Caki2 (cell line): ENCODE data around the gene ORM2. TPM values are rescaled to one million over a fixed set of nuclear protein-coding genes. Genes with fewer than 3 reads are reported as not detected.

Source experiments
- DNase-seq: peaks from one replicate; pipeline ENCODE4 v3.0.0-alpha.2; 2015; ENCODE audit warnings: low read depth
- in situ Hi-C: cut with HindIII; loops from 2 replicates; pipeline ENCODE4 v1.10.0; 2016; ENCODE audit warnings: low sequenced_read_pairs, low pct_unique_long_range_greater_than_20kb, mixed read lengths
- total RNA-seq: library from RNA; depleted of rRNA; stranded (reverse); fragments of >200 nt; shearing (Covaris generic); gene quantifications from 2 replicates; pipeline ENCODE4 v1.2.3, GENCODE V29; 2014; ENCODE audit warnings: low replicate concordance; rRNA removed

ORM2 gene
- total RNA-seq, 1 experiment from 2014 or later, result not detected

DNA sequence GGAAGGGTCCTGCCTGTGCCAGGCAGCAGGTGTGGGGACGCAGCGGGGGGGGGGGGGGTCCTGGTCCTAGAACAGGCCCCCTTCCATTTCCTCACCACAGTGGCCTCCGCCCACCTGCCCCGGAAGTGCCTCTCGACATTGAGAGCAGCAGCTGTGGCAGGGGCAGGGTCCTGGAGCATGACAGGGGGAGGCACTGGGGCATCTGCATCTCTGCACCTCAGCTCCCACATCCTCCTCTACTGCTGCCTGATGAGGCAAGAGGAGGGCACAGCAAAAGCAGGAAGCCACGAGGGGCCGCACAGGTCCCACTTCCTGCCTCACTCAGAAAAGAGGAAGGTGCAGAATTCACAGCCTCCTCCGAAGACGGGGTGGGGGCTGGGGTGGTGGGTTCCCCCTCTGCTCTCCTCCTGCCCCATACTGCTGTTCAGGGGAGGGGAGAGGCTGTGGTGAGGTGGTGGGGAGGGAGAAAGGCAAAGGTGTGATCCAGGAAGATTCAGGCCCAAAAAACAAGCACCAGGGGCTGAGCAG lies 43.3 kb downstream of the ORM2 start:
- in situ Hi-C loops, result no loop called here

GRCh38 chr9:114373960-114374730 lies 44.5 kb downstream of the ORM2 start:
- DNase-seq, result no peak
- in situ Hi-C loops, result no loop called here

More for the DNA sequence above, 43.3 kb downstream of the ORM2 start:
- no peak for DNase-seq

DNA sequence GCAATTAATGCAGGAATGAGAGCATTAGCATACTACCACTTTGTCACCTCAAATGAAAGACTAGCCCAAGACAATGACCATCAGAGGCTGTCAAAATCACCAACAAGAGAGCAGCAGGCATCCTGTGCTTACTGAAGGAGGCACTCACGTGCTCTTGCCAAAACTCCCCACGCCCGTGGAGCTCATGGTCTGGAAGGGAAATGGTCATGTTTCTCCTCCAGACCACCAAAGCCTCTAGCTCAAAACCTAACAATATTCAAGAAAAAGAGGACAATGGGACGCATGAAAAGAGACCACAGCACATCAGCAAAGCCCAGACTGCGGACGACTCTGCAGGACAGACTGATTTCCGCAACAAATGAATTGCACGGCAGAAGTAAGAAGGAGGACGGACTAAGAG lies 45.3 kb downstream of the ORM2 start:
- in situ Hi-C loops, result no loop called here
- DNase-seq, result no peak

- no peak for DNase-seq
- in situ Hi-C loops, result no loop called here
Observed at GRCh38 chr9:114375386-114376175, 45.9 kb downstream of the ORM2 start.

GRCh38 chr9:114376586-114377445 lies 47.1 kb downstream of the ORM2 start:
- DNase-seq, result no peak
- in situ Hi-C loops, result no loop called here

DNA sequence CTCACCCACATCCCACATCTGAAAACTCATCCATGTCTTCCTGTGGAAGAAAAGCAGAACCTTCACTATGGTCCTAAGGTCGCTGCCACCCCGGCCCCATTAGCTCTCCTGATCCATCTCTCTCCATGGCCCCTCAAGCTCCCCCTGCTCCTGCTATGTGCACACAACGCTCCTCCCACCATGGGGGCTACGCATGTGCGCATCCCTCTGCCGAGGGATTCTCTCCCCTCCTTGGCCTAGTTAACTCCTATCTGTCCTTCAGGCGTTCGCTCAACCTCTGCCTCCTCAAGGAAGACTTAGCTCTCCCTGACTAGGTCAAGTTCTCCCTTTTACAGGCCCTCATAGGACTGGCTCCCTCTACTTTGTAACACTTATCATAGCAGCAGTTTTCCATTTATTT lies 48.3 kb downstream of the ORM2 start:
- in situ Hi-C loops, result no loop called here
- DNase-seq, result no peak

DNA sequence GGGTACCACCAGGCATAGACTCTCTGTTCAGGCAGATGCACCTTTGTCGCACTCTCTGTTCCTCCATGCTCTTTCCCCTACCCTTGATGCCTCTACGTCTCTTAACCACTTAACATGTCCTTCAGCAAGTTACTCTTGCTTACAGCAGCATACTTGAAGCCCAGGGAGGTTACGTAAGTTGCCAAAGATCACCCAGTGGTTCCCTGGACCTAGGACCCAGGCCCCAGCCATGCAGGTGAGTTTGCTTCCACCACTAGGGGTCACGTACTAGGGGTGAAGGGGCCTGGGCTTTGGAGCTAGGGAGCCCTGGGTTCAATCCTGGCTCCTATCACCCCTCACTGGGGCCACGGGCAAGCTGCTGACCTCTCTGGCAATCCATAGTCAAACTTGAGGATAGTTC lies 49.2 kb downstream of the ORM2 start:
- no peak for DNase-seq
- in situ Hi-C loops, result no loop called here

Other genes starting within 250 kb of the ORM2 start
- gene KIF12, start 230.6 kb upstream of the ORM2 start, total RNA-seq, result 15.8 and 19.3 TPM in 2 replicates
- gene COL27A1, start 174.3 kb upstream of the ORM2 start, total RNA-seq, result 3.1 and 3.4 TPM in 2 replicates
- not detected in 2 replicates for gene ORM1, start 6.8 kb upstream of the ORM2 start, total RNA-seq
- 3.4 and 6.3 TPM in 2 replicates for gene AKNA, start 58.1 kb downstream of the ORM2 start, total RNA-seq
- gene WHRN, start 175.6 kb downstream of the ORM2 start, total RNA-seq, result 3.9 and 6.6 TPM in 2 replicates